ENCODE measurements around the gene PCBP3.

GRCh38 chr21:45981151-45982091 is 337.9 kb downstream of the PCBP3 start, which contains the start of gene COL6A1:
- TF ChIP-seq CTCF (conservative IDR thresholded peaks at IDR 0.05) (no peak), ZFX (IDR thresholded peaks at IDR 0.05) (peak; percentile 30; the same call in 1 of the 2 replicates)

All from C4-2B (cell line).